Left lobe of liver (tissue), 2 donors: ENCODE measurements around the gene BICDL1. TPM values are rescaled to one million over a fixed set of nuclear protein-coding genes. Genes with fewer than 3 reads are reported as not detected.

ENCODE experiments used
- ATAC-seq: fragments of 200-7000 bp; cut with Tn5 transposase; one replicate; pipeline ENCODE4 v1.9.1; 2020; ENCODE audit warnings: mild to moderate bottlenecking, moderate library complexity
- DNase-seq: peaks from one replicate; pipeline ENCODE4 v3.0.0-alpha.2; 2020; ENCODE audit warnings: low spot score
- total RNA-seq: library from RNA; stranded (reverse); gene quantifications from one replicate; pipeline ENCODE4 v1.2.1, GENCODE V29; 2021
- donor health status: DM: no; HTN: no; CAD: no; lungs with moderate emphysema.
- donor health status: DM: no; HTN: yes; CAD: no.

BICDL1 gene
- total RNA-seq, 1 donor from 2014 or later, result 9.4 TPM

GRCh38 chr12:120099738-120100137 is 110.7 kb downstream of the BICDL1 start:
- DNase-seq (no peak), ATAC-seq (no peak)

DNA sequence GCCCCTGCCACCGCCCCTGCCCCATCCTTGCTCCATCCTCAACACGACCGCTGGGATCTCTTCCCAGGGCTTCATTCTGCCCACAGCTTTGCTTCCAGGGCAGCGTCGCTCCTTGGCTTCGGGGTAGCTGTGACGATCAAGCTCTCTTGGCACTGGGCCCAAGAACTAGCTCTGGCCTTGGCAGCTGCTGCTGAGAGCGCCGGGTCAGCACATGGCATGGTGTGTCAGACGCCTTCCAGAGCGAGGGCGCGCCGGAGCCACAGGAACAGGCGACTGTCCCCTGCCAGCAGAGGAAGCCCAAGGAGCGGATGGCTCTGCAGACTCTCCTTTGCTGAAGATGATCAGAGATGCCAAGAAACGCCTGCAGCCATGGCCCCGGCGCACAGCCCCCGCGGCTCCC is 111.6 kb downstream of the BICDL1 start:
- DNase-seq, result no peak
- peak; percentile 31 for ATAC-seq

- ATAC-seq, result no peak
- DNase-seq, result no peak
Measured at GRCh38 chr12:120101182-120101581, 112.1 kb downstream of the BICDL1 start.

DNA sequence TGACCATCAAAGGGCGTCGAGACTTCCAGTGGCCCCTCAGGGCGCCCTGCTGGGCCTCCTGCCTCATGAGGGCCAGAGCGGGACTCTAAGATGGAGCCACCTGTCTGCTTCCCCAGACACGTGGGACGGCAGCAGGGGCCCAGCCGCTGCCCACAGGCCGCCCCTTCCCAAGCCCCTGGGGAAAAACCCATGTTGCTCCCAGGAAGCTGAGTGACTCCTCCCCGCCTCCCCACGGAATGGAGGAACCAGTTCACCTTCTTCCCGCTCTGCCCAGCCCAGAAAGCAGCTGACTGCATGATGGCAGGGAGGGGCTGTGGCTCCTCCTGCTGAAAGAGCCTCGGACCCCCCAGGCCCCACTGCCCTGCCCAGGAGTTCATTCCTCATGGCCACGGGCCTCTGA is 112.6 kb downstream of the BICDL1 start:
- ATAC-seq (no peak), DNase-seq (no peak)

GRCh38 chr12:120102189-120103043 is 113.4 kb downstream of the BICDL1 start:
- no peak for DNase-seq
- ATAC-seq, result no peak

DNA sequence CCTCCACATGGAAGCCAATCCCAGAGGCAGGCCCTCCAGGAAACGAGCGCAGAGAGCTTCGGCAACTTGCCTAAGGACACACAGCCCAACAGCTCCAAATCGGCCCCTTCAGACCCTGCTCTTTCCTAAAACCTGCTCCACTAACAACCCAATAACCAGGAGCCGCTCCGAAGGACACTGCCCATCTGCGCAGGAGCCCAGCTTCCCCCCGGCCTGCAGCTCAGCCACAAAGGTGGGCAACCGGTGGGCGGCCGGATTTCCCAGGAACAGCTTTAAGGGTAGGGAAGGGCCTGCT is 114.0 kb downstream of the BICDL1 start:
- ATAC-seq (no peak), DNase-seq (no peak)

DNA sequence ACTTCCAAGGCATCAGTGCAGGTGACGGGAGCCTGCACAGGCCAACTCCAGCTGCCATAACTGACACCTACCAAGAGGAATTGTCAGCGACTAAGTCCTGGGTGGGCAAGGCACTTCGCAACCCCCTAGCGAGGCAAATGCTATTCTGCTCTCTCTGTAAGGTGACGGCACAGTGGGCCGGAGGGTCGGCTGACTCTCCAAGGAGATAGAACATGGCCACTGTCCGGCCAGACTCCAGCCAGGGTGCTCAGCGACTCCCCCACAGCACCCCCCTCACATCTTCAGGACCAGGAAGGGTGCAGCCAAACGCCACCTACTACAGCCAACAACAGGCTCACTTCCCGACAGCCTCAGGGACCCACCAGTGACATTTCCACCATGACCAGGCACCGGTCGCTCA is 114.3 kb downstream of the BICDL1 start:
- no peak for DNase-seq
- ATAC-seq, result no peak

GRCh38 chr12:120106151-120106550 is 117.1 kb downstream of the BICDL1 start:
- DNase-seq (no peak), ATAC-seq (no peak)

GRCh38 chr12:120109570-120110267 is 120.7 kb downstream of the BICDL1 start:
- ATAC-seq (no peak), DNase-seq (no peak)

GRCh38 chr12:120110550-120111501 is 121.8 kb downstream of the BICDL1 start:
- DNase-seq (peak; percentile 55), ATAC-seq (peak; percentile 76)

GRCh38 chr12:120115066-120115465 is 126.0 kb downstream of the BICDL1 start:
- no peak for ATAC-seq

GRCh38 chr12:120115692-120116440 is 126.8 kb downstream of the BICDL1 start:
- DNase-seq (no peak), ATAC-seq (no peak)

More at GRCh38 chr12:120115066-120115465, 126.0 kb downstream of the BICDL1 start:
- no peak for DNase-seq

DNA sequence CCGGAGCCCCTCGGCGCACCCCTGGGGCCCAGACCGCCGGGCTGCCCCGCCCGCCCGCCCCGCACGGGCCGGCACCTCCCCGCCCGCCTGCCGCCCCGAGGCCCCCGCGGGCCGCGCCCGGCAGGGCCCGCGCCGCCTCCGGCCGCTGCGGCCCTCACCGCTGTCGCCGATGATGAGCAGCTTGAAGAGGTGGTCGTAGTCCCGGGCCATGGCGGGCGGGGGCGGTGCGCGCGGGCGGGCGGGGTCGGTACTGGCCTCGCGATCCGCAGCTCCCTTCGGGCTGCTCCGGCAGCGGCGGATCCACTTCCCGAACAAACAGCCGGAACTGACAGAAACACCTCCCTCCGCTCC is 127.4 kb downstream of the BICDL1 start, which contains the start of gene RAB35:
Gene RAB35 (minus strand): TSS at position 313 of the 351 bp plus-strand sequence. CDS start 103 bp downstream, at position 210.
- no peak for DNase-seq
- no peak for ATAC-seq

DNA sequence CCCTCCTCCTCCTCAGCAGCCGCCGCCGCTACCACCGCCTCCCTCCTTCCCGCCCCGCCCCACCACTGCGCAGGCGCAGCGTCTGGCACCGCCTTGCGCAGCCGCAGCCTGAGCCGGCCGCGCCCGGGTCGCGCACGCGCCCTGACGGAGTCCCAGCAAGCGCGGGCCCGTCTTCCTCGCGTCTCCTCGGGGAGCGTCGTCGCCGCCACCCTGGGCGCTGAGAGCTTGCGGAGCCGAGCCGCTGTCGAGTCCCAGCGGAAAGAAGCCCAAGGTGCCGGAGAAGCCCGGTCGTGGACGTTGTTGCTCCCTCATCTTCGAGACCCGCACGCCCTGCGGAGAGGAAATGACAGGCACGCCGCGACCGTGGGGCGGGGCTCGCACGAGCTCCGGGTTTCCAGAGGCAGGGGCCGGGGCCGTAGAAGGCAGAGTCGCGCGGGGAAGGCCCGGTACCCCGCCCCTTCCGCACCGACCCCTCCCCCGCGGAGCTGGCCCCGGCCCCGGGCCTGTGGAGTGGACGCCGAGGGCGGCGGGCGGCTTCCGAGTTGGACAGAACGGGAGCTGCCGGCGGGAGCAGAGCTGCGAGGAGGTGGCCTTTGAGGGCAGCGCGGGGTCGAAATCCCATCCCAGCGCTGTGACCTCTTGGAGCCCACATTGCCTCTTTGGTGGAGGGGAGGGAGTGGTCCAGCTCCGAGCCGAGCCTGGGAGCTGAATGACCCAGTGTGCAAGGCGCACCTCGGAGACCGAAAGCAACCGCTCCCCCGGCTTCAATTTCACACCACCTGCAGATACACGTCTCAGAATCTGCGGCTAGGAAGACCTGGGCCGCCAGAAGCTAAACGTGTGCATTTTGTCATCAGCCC is 128.0 kb downstream of the BICDL1 start:
- ATAC-seq, result peak; percentile 91
- peak; percentile 96 for DNase-seq

GRCh38 chr12:120117961-120118320 is 128.9 kb downstream of the BICDL1 start:
- no peak for ATAC-seq
- DNase-seq, result no peak

- DNase-seq, result no peak
- no peak for ATAC-seq
Measured at GRCh38 chr12:120118321-120119061, 129.5 kb downstream of the BICDL1 start.

GRCh38 chr12:120119271-120119973 is 130.4 kb downstream of the BICDL1 start:
- DNase-seq (no peak), ATAC-seq (no peak)

DNA sequence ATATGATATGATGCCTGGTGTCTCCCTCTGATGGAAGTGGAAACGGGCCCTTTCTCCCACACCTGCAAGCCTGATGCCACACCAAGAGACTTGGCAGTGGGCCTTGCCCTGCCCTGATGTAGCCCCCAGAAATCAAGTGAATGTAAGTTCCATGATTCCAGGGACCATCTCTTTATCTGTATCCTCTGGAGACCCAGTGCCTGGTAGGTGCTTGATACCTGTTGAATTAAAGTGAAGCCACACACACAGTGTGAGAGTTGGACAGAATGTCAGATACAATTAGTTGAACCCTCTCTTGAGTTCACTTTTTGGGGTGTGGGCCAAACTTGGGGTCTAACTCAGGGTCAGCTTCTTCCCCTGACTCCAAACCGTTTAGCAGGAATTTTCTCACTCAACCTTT is 132.3 kb downstream of the BICDL1 start:
- ATAC-seq (no peak), DNase-seq (no peak)
